HUDEP-2 (cell line): ENCODE data around the gene TP73.
A peak's percentile ranks its signal among the peaks of the same experiment; 100 is the strongest.

Experiments
- DNase-seq, 76 experiments: peaks; one replicate each; lab custom pipeline; 2025; ENCODE audit not compliant: unreplicated experiment in 76 of 76; lab: John Stamatoyannopoulos, UW

The TP73 gene

GRCh38 chr1:3651930-3652547 is at the start of gene TP73:
TP73 (plus strand) TSS chr1:3652516; CDS start chr1:3682366, 29,850 bp downstream.
- peak in 6 of 76 experiments; percentile 2 to 18 (median 14) for DNase-seq

- no peak for DNase-seq
Observed at GRCh38 chr1:3603156-3603555, 49.2 kb upstream of the TP73 start.

GRCh38 chr1:3603571-3604467 is 48.5 kb upstream of the TP73 start:
- no peak for DNase-seq

- no peak for DNase-seq
Observed at GRCh38 chr1:3604468-3604974, 47.8 kb upstream of the TP73 start.

- DNase-seq = no peak
Observed at GRCh38 chr1:3604997-3605823, 47.1 kb upstream of the TP73 start.

- DNase-seq = no peak
Observed at GRCh38 chr1:3606779-3607702, 45.3 kb upstream of the TP73 start.

- no peak for DNase-seq
Observed at GRCh38 chr1:3607703-3608065, 44.6 kb upstream of the TP73 start.

GRCh38 chr1:3608154-3608553 is 44.2 kb upstream of the TP73 start:
- no peak for DNase-seq

GRCh38 chr1:3609016-3609768 is 43.1 kb upstream of the TP73 start:
- no peak for DNase-seq

GRCh38 chr1:3609769-3610526 is 42.4 kb upstream of the TP73 start:
- DNase-seq = no peak

- no peak for DNase-seq
Observed at GRCh38 chr1:3610527-3611169, 41.7 kb upstream of the TP73 start.

- peak in 16 of 76 experiments; percentile 2 to 33 (median 13) for DNase-seq
Observed at GRCh38 chr1:3611170-3612019, 40.9 kb upstream of the TP73 start, which contains the start of gene MEGF6. MEGF6 (minus strand) TSS chr1:3611508; CDS start chr1:3611268, 240 bp downstream.

GRCh38 chr1:3612123-3612522 is 40.2 kb upstream of the TP73 start:
- peak in 1 of 76 experiments; percentile 1 for DNase-seq

GRCh38 chr1:3614755-3615742 is 37.3 kb upstream of the TP73 start:
- DNase-seq = peak in 4 of 76 experiments; percentile 3 to 11 (median 9)

GRCh38 chr1:3616861-3617260 is 35.5 kb upstream of the TP73 start:
- DNase-seq = no peak
